Measurements from ENCODE around the gene KATNAL1.

Gene KATNAL1

DNA sequence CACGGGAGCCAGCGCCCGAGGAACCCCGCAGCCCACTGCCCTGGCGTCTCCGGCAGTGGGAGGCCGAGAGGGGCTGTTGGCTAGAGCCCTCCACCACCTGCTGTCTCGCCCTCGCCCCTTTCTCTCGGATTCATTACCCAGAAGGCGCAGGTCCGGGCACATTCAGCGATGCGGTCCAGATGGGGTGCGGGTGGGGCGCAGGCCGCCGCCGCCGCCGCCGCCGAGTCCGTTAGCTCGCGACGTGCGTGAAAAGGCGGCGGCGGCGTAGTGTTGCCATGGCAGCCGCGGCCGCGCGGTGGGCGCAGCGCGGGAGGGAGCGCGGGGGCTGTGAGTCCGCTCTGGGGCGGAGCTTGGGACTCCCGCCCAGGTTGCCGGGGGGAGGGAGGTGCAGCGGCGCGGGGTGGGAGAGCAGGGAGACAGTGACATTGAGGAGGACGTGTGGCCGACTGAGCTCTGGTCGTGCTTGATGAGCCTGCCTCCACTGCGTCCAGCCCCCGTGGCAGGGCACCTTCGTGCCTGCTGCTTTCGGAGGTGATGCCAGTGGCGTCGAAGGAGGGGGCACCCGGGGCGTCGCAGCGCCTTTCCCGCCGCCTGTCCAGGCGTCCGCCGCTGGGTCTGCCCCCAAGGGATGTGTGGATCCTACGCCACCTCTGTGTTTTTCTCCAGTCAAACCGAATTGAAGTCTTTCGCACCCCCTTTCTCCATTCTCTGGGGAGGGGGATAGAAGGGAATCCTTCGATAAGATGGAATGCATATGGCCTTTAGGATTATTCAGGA, at the start of gene KATNAL1:
KATNAL1 (minus strand) TSS at position 358 of the 777 bp plus-strand sequence. CDS start 23,774 bp downstream, outside the sequence.
- DNase-seq (ENCODE audit: low read depth in 3 of 3): peak; percentile 33 to 68 (median 38)

DNA sequence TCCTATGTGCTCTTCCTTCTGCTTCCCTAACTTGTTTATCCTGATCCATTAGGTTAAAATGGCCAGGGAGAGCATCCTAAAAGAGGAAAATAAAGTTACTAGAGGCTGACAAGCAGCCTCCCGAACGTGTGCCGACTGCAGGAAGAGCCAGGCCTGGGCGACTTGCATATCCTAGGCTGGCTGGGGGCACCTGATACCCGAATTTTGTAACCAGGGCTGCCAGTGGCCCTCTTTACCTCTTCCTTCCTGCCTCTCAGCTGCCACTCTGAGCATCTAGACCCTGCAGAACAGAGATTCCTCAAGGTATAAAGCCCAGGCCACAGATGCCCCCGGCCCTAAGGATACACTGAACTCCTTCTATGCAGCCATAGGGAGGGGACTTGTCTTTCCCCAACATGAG, 48.5 kb upstream of the KATNAL1 start:
- no peak for DNase-seq (ENCODE audit: low read depth in 3 of 3)

DNA sequence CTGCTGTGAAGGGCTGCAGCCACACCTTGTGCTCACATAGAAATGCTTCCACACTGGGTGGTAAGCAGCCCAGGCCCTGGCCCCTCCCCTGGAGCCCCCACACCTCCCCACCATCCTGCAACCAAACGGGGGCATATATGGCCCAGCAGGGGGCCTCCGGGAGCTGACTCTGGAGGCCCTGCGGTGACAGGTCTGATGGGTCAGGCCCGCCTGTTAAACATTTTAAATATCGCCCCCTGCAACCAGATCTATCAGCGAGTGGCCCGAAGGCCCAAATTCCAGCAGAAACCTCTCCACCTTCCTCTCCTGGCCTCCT, 48.0 kb upstream of the KATNAL1 start:
- DNase-seq (ENCODE audit: low read depth in 3 of 3): no peak

DNA sequence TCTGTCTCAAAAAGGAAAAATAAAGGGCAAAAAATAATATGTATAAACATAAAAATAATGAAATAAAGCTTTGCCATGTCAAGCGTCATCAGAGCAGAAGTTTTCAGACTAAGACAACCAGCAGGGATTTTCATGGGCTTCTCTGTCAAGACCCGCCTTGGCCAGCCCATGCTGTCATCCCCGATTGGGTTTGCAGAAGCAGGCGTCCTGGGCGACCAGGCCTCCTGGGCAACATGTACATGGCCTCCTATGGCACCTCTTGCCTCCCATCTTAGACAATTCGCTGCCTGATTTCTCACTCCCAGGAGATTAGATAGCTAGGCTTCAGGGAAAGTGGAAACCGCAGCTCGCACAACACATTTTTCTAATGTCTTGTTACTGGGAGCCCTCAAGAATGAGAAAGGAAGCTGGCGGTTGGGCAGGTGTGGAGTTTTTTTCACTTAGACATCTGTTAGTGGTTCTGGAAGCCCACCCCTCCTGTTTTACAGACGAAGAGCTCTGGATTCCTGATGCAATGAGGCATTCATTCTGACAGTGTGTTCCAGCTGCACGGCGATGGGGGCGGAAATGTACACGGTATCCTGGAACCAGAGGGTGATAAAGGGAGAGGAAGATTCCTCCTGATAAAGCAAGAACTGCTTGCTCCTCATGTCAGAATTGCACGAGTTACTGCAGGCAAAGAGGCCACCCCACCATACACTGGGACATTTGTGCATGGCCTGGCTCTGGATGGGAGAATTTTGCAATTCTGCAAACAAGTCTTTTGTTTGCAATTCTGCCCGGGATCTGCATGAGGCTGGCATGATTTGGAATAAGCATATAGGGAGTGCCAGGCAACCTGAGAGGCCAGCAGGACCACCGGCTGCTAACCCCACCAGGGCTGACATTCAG, 47.4 kb upstream of the KATNAL1 start:
- DNase-seq (ENCODE audit: low read depth in 3 of 3): no peak

DNA sequence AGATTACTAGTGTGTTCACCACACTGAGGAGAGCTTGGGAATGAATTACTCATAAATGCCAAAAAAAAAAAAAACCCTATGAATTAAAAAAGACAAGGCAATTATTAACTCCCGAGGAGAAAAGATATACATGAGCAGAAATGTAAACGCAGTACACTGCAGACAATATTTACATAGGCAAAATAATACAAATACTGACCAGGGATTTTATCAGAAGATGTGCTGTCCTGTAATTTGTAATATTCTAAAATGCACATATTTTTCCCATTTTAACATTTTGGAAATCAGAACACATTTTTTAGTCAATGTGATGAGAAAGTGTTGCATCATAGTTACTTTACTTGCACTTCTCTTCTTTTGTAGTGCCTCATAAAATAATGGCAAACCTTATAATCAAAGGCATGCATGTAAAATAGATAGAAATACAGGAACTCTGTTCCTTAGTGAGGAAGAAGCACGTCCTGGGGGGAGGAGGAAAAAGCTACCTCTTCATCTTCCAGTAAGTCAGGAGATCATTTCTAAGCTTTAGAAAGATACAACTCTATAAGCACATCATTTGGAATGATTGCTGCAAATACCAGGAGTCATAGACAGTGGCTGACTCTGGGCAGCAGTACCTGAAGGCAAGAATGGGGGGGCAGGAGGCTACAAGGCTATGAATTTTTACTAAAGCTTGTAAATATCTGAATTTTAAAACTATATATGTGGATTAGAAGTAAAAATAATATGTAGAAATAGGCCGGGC, 46.3 kb upstream of the KATNAL1 start:
- no peak for DNase-seq (ENCODE audit: low read depth in 3 of 3)

DNA sequence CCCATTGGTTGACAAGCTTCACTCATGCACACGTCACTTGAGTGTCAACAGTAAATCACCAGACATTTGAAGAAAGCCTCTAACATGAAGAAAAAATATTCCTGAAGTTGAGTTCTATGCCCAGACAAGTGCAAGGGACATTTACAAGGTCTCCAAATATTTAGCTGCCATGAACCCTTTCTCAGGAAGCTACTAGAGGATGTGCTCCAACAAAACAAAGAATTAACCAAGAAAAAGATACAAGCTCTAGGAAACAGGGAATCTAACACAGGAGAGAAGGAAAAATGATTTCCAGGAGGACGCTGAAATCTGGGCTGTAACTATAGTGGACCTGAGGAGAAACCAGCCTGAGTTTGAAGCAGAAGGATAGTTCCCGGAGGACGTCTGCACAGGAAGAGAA, 45.7 kb upstream of the KATNAL1 start:
- DNase-seq (ENCODE audit: low read depth in 3 of 3): no peak

DNA sequence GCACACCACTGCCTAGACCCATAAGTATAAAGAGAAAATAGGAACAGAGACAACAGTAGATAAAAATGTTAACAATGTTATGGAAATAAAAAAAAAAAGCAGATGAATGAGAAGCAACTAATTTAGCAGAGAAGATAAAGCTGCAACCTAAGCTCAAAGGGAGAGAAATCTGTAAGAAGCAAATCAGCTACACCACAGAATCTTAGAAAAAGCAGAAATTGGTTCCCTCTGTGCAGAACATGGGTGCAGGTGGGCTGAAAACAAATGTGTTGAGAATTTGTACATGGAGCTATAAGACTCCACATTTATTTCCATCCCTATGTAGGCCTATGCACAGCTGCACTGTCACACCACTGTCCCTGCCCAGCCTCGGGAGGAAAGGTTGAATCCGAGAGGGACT, 44.8 kb upstream of the KATNAL1 start:
- DNase-seq (ENCODE audit: low read depth in 3 of 3): no peak

DNA sequence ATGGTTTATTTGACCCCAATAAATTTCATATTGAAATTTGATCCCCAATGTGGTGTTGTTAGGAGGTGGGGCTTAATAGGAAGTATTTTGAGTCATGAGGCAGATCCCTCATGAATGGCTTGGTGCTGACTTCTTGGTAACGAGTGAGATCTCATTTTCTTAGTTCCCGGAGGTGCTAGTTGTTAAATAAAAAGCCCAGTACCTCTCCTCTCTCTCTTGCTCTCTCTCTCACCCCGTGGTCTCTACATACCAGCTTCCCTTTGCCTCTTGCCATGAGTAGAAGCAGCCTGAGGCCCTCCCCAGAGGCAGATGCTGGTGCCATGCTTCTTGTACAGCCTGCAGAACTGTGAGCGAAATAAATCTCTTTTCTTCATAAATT, 39.4 kb upstream of the KATNAL1 start:
- DNase-seq (ENCODE audit: low read depth in 3 of 3): no peak

DNA sequence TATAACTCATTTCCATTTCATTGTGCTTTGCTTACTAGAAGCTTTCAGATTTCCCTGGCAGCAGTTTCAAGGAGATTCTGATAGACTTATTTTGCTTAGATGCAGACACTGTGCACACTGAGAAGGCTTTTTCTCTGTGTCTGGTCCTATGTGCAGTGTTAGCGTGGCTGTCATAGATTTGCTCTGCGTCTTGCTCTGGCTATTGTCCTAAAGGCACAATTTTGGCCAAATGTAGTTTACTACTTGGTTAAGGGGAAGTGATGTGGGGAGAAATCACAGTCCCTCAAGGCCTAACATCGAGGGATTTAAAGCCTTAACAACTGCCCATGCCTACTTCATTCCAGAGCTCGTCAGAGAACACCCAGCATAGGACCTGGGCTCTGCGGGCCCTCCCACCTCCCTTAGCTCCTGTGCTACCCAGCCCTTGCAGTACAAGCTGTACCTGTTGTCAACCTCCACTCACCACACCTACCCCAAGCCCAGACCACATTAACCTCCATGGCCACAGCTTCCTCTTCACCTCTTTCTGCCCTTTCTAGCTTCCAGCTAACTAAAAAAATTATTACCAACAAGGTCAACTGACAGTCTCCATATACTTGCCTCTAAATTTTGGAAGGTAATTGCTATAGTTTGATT, 38.9 kb upstream of the KATNAL1 start:
- DNase-seq (ENCODE audit: low read depth in 3 of 3): peak in 1 of 3 experiments; percentile 61

DNA sequence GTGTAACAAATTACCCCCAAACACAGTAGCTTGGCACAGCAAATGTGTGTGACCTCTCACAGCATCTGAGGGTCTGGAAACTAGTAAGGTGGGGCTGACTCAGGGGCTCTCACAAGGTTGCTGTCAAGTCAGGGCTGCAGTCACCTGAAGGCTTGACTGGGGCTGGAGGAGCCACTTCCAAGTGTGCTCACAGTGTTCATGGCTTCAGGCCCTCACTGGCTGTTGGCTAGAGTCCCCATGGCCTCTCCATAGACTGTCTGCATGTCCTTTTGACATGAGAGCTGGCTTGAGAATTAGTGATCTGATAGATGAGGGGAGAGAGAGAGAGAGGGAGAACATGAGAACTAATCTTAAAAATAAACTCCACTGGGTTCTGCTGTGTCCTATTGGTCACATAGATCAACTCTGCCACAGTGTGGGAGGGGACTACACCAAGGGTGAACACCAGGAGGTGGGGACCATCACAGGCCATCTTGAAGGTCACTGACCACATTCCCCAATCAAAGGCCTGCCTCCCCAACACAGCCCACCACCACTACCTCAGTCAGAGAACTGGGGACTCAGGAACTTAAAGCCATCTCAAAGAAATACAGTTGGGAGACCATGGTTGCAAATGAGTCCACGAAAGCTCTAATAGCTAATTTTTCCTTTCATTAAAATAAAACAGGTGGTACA, 38.2 kb upstream of the KATNAL1 start:
- no peak for DNase-seq (ENCODE audit: low read depth in 3 of 3)

DNA sequence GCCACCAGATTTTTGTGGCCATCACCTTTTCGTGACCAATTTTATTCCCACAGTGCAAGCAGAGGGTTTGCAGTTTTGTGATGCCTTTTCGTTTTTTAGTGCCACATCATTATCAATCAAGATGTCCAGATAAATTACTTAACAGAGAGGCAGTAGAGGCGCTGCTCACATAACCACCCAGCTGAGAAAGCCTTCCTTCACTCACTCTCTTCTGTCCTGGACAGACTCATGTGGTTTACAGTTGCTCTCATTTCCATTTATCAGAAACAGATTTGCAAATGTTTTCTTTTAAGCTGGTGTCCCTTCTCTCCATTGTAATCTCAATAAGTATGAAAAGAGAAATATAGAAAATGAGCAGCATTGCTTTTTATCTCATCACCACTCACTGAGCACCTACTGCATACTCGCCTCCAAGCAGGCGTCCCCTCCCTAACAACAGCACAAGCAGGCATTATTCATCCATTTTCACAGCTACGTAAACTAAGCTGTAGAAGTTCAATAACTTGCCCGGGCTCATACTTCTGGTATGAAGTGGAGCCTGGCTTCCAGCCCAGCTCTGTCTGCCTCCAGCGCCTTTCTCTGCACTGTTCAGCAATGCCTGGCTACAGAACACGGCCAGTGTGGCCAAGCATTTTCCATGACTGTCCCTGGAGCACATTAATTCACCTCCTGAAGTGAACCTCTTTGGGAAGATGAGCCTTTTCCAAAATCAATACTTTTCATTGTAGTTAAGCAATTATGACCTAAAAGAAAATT, 34.6 kb upstream of the KATNAL1 start:
- no peak for DNase-seq (ENCODE audit: low read depth in 3 of 3)

DNA sequence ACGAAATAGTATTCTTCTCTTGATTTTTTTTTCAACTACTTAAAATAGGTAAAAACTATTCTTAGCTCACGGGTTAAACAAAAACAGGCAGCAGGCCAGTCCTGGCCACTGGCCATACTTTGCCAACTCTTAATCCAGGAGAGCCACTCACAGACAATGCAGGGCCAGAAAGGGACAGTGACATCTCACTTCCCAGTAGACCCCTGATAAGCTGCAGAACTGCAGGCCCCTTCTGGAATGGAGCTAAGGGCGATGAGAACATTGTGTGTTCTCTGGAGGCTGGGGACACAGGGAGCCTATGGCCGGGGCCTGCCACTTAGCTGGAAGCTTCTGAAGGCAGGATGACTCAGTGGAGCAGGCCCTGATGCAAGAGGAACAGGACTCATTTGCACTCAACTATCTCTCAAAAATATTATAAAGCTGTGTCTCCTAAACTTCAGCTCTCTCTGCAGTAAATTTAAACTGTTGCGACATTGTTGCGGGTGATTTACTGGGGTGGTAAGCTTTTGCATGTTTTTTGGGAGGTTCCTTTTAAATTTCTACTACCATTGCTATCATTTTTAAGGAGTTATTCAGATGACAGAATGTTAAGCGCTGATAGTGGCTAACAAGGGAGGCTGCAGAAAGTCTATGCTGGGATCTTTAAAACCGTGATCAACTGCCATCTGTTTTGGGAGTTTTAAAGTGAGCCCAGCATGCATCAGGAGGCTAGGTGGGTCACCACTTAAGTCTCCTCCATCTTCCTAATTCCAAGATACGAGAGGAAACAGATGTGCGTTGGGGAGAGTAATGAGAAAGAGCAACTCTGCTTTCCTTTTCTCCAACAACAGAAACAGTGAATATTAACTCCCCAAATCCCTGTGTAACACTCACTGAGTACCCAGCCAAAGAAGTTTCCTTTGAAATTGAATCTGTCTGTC, 33.2 kb upstream of the KATNAL1 start:
- no peak for DNase-seq (ENCODE audit: low read depth in 3 of 3)

DNA sequence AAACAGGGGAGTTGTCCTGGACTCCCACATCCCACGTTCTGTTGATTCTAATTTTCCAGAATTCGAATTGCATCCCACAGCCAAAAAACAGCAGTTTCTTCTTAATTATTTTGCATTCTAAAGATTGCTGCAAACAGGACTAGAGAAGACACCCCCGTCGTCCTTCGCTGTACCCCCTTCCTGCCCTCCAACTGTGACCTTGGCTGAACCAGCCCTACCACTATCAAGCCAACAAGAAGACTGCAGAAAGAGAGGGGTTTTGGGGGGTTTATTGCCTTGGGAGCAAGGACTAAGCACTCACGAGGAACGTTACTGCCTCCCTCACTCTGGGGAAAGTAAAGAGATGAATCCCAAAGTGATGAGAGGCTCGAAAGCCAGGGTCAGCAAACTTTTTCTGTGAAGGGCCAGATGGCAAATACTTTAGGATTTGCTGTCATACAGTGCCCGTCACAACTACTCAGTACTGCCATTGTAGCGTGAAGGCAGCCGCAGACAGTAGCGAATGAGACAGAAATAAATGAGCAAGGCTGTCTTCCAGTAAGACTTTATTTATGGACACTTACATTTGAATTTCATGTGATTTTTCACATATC, 32.5 kb upstream of the KATNAL1 start:
- DNase-seq (ENCODE audit: low read depth in 3 of 3): no peak

DNA sequence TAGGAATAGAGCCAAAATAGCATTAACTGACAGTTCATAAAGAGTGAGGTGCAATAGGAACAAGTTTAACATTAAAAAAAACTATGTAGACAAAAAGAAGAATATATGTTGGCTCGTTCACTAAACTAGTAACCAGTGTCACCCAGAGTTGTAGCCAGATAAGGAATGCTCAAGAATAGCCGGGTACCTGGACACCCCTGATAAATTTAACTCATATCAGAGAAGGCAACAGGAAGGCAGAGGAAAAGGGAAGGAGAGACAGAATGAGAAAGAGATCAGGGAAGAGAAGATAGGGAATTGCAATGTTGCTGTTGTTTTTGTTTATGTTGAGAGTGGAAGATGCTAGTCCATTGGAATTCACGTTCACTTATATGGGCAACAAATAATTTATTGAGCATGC, 31.6 kb upstream of the KATNAL1 start:
- DNase-seq (ENCODE audit: low read depth in 3 of 3): no peak

DNA sequence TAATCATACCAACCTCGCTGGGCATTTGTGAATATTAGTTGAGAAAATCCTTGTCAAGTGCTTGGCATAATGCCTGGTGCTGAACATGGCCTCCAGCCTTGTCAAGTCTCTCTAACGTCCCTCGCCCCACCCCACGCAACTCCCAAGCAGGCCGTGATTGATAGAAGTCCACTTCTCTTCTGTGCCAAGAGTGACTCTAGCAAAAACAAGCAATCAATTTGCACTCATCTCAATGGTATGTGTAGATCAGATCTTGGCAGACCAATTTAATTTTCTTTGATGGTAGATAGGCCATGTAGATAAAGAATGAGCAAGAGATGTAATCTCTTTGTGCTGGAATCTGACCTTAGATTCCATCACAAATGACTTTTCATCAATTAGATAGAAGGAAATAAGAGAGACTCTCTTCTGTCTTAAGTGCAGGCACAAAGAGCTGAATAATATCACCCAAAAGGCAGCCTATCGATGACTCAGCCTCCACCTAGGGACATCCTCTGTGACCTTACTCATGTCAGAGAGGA, 31.0 kb upstream of the KATNAL1 start:
- no peak for DNase-seq (ENCODE audit: low read depth in 3 of 3)

DNA sequence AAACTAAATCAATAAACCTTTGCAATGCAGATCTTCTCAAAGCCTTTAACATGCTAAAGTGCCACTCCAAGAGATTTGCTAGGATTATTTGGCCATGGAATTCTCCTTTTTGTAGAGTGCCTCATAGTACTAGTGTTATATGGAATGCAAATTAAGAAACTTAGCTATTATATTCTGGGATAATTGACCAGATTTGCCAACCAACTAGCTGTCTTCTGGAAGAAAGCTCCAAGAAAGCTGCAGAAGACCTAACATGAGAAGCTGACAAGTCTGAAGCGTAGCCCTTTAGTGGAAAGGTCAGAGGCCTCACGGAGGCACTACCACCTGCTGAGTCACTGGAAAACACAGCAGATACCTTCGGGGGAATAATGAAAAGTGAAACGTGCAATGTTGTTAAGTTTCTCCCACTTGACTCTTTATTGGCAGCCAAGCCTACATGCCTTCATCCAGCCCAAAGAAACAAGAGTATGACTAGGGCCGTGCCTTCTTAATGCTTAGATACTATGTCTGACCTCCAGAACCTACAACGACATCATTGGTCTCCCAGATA, 29.8 kb upstream of the KATNAL1 start:
- no peak for DNase-seq (ENCODE audit: low read depth in 3 of 3)

DNA sequence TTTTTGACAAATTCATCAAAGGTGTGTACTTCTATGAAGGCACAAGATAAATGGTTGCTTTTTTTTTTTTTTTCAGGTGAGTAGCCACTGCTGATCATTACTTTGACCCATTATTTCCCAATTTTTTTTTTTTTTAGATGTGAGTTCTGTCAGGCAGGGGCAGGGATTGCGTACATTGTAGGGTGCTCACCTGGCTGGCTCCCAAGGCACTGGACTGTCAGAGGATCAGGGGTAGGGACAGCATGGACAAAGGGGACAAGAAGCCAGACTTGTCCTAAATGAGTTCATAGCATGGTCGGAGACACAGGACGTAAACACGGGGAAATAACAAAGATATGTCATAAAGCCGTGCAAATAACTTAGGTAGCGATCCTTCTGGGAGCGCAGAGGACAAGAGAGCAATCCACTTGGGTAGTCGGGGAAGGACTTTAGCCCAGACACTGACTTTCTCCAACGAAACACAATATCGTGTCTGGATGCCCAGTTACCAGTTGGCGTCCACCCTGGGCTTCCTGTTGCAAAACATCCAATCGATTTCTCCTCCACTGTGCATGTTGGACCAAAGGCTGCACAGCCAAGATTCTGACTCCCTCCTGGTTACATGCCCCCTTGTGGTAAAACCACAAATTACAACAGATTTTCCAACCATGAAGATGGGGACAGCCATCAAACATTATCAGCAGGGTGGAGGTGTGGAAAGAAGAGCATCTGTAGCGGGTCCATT, 27.5 kb upstream of the KATNAL1 start:
- no peak for DNase-seq (ENCODE audit: low read depth in 3 of 3)

DNA sequence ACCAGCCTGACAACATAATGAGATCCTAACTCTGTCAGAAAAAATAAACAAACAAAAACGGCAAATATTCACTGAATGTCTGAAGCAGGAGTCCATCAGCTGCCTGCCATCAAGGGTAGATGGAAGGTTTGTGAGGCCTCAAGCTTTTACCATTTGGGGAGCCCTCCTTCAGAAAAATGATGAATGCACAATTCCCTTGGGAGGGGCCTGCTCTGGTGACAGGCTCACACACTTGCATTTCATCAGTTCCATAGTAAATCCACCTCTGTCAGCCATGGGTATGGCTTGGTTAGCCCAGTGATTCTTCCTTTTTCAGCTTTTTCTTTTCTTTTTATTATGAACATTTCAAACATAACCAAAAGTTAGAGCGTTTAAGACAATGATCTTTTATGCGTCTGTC, 26.3 kb upstream of the KATNAL1 start:
- DNase-seq (ENCODE audit: low read depth in 3 of 3): no peak
